GM19463 (cell line): ENCODE measurements around the gene MAP6.

ENCODE experiments used
- ATAC-seq: cut with Tn5 transposase; IDR thresholded peaks from one replicate; pipeline ENCODE4 v1.9.1; 2021; ENCODE audit warnings: mild to moderate bottlenecking, moderate library complexity; ENCODE audit not compliant: unreplicated experiment

MAP6 gene

DNA sequence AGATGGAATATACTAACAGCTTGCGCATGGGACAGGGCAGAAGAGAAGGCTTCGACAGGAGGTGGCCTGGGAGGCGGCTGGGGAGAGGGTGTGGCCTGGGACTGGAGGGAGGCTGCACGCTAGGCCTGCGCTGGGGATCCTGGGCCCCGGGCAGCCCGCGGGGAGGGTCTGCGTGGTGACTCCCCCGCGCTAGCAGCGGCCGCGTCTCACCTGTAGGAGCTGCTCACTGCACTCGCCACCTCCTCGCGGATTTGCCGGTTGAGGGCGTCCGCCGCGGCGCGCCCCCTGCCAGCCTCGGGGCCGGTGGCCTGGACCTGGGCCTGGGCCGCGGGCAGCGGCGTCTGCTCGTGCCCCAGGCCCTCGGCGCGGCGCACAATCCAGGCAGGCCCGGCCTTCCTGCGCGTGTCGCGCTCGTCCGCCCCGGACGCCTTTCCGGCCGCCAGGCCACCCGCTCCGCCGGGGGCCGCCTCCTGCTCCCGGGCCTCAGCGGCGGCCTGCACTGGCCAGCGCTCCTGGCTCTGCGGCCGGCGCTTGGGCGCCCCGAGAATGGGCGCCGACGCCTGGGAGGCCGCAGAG, 1.5 kb downstream of the MAP6 start:
- ATAC-seq, result peak; percentile 22

DNA sequence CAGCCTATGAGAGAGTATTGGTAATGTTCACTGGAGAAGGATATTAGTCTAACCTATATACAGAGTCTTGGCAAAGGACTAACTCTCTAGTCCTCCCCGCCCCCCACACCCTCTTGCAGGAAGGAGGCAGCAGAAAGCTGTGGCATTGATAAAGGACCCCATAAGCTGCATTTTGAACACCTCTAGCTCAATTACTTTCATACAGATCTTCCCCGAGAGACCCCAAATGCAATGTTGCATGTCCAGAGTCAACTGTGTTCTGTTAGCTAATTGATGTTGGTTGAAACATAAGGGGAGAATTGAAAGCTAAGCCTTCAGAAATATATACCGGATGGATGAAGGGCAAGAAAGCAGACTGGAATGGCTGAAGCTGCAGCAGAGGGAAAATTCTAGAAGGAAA, 2.8 kb downstream of the MAP6 start:
- ATAC-seq, result no peak

DNA sequence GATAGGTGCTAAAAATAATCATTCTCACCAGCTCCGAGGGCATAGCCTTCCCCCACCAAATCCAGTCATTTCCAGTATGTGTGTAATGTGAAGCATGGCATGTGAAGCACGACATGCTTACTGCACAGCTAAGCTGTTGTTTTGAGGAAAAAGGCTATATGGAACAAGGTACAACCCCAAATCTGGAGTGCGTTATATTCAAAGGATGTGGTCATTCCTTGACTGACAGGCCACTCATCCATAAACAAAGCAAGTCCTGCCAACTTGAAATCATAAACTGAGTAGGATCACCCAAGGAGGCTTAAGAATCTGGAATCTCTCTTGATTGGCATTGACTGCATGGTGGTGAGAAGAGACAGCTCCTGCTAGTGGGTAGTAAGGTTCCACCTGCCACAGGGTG, 3.7 kb downstream of the MAP6 start:
- ATAC-seq, result no peak

DNA sequence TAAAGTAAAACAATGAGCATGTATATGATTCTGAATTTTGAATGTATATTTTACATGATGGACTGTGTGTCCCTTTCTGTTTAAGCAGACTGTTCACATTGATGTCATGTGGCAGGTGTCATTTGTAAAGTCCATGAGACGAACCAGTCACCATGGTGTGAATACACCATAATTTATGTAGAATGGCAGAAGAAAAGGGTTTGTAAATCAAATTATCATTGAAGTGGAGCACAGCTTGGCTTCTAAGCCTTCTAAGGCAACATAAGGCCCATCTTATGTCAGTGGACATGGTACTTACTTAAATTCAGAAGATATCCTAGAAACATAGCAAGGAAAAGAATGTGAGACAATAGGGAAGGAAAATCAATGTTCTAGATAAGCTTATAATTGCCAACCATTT, 4.4 kb downstream of the MAP6 start:
- ATAC-seq, result no peak

DNA sequence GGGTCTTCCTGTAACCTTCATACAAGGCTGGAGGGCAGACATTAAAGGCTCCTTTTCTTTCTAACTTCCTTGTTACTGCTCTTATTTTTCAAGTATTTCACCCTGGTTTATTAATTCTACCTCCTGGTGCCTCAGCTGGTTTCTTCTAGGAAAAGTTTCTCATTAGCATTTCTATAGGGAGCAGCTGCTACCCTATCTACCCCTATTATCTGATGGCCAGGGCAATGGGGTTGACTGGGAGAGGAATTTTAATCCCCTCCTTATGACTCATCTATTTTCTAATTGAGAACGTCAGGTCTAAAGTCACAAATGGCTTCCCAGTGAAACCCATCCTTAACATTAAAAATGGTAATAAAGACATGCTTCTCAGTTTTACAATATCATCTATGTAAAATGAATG, 5.0 kb downstream of the MAP6 start:
- no peak for ATAC-seq

DNA sequence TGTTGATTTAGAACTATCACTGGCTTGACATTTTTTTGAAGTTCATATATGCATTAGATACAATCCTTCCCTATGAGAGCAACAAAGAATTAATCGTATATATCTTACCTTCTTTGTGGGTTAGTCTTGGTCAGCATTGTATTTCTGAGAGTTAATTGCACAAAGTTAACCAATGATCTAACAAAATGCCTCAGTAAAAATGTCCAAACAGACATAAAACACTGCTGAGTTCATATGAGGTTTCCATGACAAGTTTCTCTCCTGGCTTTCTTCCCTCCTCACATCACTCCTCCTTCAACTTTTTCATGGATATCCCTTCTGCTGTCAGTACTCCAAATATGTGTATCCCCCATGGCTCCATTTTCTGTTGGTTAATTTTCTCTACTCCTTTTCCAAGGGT, 9.0 kb downstream of the MAP6 start:
- ATAC-seq, result no peak

DNA sequence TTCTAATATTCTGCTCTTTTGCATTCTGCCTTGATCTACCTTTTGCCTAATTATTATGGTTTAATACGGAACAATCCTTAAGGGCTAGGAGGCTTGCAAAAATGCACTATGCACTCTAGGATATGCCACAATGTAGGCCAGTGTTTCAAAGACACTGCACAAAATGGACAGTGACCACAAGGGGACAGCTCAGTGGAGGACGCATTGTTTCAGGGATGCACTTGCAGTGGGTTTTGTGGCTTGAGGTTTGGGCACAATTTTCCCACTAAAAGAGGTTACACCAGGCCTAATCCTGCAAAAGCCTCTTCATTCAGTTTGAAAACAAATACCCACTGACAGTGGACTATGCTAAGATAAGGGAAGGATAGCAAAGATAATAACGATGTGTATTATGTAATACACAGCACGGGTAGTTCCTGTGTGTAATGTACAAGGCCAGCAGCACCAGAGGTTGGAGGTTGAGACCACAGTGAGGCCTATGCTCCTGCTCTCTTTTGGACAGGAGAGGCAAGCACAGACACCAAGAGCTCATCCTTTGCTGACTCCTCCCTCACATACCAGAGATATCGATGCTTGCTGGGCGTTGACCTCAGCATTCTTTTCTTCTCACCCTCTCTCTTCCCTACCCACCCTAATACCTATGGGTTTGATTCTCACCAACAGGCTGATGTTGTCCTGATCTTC, 12.7 kb downstream of the MAP6 start:
- no peak for ATAC-seq

DNA sequence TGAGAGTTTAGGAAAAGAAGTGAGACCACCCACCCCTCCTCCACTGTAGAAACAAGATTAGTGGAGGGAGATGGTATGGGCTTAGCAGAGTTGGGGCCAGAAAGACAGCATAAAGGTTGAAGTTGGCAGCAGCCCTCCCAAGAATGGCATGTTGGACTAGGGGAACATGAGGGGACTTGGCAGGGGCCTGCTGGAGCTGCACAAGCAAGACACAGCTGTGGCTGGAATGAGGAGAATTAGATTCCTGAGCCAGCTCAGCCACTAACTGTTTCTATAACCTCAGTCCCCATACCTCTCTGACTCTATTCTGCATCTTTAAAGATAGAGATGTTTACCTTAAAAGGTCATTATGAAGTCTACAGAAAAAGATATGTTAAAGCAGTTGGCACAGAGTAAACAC, 13.2 kb downstream of the MAP6 start:
- no peak for ATAC-seq

DNA sequence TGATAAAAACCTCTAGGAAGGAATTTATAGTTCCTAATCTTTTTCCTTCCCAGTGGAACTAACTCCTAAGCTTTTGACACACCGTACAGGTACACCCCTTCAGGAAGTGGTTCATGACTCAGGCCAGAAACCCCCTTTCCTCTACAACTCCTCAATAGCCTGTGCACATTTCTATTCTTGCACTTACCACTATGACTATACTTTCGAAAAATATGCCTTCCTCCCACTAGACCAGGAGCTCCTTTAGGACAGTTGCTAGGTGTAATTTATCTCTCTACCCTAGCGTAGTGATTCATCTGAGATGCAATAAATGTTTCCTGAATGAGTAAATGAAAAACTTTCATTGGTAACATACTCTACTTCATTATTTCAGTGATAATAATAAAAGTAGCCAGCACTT, 14.5 kb downstream of the MAP6 start:
- ATAC-seq, result peak; percentile 95

DNA sequence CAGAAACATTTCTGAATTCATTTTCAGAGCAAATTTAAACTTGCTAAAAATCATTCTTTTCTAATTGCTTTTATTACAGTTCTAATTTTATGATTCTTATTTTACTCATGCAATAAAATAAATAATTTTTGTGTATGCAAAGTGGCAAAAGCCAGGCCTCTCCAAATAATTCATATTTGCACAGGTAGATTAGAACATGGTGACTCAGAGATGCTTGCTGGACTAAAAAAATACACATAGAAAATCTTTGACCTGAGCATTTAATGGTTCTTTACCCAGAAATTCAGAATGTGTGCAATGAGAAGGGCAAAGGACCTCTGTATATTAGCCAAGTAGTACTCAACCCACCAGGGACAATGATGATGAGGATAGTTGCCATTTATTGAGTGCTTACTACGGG, 15.3 kb downstream of the MAP6 start:
- ATAC-seq, result no peak

DNA sequence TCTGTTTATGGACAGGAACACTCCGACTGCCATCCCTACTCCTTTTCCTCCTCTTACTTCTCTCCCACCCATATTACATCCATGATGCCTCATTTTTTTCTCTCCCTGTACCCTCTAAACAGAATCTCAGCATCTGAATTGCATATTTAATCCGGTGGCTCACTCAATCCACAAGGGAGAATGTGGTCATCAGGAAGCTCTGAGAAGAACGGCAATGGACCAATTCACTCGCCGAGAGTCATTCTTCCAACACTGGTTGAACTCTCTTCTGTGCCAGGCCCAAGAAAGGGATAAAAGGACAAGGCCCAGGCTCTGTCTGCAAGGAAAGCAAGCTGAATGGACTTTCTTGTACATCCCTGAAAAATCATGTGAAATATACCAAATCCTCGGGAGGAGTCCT, 15.9 kb downstream of the MAP6 start:
- no peak for ATAC-seq

DNA sequence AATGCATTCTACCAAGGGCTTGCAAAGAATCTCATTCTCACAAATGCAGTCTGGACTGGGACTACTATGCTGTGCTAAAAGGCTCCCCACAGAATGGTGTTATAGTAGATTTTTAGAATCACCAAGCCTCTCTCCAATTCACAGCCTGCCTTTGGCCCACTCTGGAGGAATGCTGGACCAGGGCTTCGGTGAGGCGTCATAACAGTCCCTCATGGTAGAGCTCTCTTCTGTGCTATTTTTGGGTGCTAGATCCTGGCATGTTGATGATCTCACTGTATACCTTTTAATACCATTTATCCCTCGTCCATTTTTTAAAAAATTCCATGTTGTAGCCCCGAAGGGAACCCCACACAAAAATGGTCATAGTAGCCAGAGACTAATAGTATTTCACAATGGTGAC, 17.6 kb downstream of the MAP6 start:
- no peak for ATAC-seq

DNA sequence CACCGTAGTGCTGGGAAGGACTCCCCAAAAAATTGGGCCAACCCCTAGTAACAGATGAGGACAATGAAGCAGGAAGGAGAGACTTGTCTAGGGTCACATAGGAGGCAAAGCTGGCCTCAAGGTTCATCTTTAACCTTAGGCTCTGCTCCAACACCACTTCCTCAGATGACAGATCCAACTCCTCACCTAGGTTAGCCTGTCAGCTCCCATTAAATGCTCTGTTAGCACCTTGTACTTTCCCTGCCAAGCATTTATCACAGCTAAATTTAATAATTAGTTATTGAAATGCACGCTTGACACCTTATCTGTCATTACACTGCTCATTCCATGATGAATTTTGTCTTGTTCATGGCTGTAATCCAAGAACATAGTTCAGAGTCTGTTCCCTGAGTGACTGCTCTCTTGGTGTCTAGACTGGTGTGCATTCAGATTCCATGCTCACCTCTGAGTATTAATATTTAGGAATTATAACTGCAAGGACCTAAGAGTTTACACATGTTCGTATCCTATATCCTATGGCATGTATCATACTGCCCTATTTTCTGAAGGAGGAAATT, 18.6 kb downstream of the MAP6 start:
- ATAC-seq, result no peak

DNA sequence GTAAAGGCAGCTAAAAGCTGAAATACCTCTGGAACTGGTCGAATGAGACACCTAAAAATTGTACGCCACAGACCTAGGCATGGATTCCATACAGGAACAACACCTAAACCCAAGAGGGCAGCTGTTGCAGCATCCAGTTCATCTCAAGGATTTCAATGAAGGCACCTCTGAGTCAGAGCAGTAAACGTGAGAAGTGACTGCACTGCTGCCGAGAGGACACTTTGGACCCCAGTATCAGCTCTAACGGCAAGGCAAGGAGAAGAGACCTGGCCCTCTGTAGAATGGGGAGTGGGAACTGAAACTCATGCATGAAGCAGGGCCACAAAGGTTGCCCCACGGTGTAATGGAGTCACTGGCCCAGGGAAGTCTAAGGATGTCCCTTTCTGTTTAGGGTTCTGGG, 23.9 kb downstream of the MAP6 start:
- no peak for ATAC-seq

DNA sequence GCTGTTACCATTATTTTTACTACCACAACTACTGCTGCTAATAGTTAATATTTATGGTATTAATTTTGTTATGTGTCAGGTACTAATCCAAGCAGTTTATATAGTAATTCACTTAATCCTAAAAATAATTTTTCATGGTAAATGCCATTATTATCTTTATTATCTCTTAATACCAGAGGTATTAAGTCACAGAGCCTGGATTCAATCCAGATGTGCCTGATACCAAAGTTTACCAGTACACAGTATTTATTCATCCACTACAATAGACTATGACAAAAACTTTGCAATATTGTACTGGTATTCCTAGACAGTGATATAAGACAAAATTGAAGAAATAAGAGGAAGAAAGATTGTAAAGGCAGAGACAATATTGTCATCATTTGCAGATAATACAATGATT, 24.5 kb downstream of the MAP6 start:
- no peak for ATAC-seq

DNA sequence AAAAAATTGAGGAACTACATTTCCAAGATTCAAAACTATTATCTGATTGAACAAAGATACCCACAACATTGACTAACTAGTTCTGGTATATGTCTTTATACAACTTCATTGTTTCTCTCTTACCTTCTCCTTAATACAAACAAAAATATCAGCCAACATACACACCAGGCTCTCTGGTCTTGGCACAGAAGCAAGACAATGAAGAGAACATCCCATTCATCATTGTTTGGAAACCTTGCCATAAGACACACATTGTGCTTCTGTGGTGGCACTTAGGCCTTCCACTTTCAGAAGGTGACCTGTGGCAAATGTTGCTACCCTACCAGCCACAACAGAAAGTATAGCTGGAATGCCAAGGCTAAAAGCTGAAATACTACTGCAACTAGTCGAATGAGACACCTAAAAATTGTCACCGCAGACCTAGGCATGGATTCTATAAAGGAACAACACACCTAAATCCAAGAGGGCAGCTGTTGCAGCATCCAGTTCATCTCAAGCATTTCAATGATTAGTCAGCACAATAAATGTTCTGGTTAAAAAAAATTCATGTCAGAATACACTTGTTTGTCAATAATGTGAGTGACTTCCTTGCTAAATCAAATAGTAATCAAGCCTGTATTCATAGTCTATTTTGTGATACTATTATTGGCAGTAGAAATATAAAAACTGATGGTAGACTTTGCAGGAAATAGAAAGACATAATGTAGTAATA, 26.3 kb downstream of the MAP6 start:
- ATAC-seq, result no peak

DNA sequence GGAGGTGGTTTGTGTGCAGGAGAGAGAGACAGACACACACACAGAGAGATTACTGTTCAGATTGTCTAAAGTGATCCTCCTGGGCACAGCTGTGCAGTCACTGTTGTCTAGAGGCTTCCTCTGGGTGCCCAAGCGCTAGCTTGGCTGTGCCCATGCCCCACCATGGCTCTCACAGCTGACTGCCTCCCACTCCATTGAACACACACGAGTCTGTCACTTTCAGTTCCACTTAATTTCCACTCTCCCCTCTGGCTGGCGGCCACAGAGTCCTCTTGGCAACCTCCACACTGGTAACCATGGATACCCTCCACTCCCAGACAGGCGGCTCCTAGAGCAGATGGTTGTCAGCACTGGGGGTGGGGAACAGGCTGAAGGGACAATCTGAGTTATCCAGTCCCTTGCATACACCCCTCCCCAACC, 29.1 kb downstream of the MAP6 start:
- ATAC-seq, result peak; percentile 66

DNA sequence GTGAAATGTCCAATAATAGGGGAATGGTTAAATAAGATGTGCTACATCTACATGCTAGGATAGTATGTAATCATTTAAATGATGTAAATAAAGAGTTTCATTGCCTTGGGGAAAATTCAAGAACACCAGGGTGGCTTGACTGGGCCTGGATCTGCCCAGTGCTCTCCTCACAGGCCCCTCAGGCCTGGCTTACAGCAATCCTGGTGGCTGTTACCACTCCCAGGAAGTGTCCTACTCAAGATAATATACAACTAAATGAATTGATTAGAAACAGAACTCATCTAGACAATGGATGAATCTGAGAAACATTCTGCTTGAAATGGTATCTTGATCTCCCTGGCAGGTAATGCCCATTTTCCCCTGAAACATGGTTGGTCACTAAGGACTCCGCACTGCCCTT, 30.8 kb downstream of the MAP6 start:
- no peak for ATAC-seq

DNA sequence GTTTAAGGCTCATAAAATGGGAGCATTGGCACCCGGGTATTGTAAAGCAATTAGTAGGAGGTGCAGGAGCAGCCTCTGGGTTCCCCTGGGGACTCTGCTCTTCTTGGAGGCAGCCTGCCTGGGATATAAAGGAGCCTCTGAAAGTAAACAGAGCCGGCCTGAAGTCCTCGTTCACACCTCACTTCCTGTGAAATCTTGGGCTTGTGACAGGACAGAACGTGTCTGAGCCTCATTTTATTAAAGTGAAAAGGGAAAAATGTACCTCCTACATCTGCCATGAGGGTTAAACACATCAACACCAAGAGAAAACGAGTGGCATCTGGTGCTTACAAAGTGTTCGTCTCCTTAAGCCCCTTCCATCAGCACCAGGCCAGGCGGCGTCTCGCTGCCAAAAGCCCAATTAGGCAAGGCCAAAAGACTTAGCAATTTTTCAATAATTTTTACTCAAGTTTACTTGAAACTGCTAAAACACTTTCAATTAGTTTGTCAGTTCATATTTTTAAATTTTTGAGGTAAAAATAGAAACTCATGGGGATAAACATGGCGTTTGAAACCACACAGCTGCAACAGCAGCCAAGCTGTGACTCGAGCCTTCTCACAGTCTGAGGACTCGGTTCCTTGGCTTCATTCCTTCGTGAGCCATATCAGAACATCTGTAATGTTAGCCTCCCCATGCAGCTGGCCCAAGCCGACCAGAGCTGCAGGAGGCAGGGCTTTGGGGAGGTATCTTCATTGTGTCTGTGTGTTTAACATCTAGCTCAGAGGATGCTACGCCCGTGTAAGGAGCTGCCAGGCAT, 33.6 kb downstream of the MAP6 start:
- ATAC-seq, result no peak

DNA sequence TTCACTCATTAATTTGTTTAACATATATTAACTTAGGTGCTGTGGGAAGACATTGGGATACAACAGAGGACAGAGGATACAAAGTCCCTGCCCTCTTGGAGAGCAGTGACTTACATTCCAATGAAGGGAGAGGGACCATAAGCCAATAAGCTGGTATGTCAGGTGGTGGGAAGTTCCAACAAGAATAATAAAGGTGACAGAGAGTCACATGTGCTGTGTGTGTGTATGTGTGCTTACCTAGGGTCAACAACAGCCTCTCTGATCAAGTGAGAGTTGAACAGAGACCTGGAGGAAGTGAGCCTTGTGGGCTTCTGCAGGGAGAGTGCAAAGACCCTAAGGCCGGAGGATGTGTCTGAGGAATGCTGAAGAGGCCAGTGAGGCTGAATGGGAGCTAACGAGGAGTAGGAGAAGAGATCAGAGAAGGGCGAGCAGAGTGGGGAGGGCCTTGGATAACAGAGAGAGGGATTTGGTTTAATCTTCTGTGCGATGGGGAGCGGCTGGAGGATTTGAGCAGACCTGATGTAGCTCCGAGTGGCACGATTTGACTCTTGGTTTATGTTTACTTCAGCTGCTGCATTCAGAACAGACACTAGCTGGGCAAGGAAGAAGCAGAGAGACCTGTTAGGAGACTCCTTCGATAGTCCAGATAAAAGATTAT, 35.3 kb downstream of the MAP6 start:
- no peak for ATAC-seq

DNA sequence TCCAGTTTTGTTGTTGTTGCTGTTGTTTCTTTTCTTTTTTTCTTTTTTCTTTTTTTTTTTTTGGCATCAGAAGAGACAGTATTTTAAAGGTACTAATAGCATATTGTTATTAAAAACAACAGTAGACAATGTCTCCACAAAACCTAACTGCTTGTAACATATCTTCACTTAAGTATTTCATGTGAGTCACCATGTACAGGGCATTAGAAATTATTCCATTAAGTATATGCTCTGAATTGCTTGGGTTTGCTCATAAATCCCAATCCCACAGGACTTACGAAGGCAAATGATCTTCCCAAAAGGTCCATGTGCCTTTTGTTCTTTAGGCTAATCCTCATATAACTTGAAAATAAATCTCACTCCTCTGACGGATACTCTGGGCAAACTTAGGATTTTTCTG, 35.9 kb downstream of the MAP6 start:
- ATAC-seq, result no peak
